A549 (cell line): ENCODE measurements around the gene TTC28.

Experiments
- CBX8 ChIP-seq: fragments of 200-600 bp; sonication (generic); IDR thresholded peaks from 2 replicates; pipeline ENCODE4 v1.6.1; 2016
- CEBPB ChIP-seq, 2 experiments: fragments of >200 bp in 1 of 2; sonication (Bioruptor Twin) in 1 of 2; formaldehyde crosslinking in 1 of 2; IDR thresholded peaks; 2 replicates each; pipeline ENCODE4 v1.6.1; 2012 to 2016
- CHD2 ChIP-seq: fragments of 150-350 bp; IDR thresholded peaks from 2 replicates; pipeline ENCODE4 v1.6.1; 2014; ENCODE audit warnings: low read length; ENCODE audit not compliant: partially characterized antibody
- EP300 ChIP-seq, 2 experiments: fragments of >200 bp; sonication (Bioruptor Twin); formaldehyde crosslinking; IDR thresholded peaks; 2 replicates in 1 of 2; 3 replicates in 1 of 2; pipeline ENCODE4 v1.6.1; 2016 to 2017
- JUN ChIP-seq, 2 experiments: fragments of >200 bp; sonication (Bioruptor Twin); formaldehyde crosslinking; IDR thresholded peaks; 2 replicates in 1 of 2; 3 replicates in 1 of 2; pipeline ENCODE4 v1.6.1; 2016 to 2017
- MAFK ChIP-seq: fragments of 450-650 bp; IDR thresholded peaks from 2 replicates; pipeline ENCODE4 v1.6.1; 2014; ENCODE audit not compliant: partially characterized antibody
- POLR2A ChIP-seq: IDR thresholded peaks from 2 replicates; pipeline ENCODE4 v1.6.1; 2012; ENCODE audit warnings: mild to moderate bottlenecking, low read length
- RAD21 ChIP-seq, 2 experiments: fragments of >200 bp in 1 of 2; sonication (Bioruptor Twin) in 1 of 2; formaldehyde crosslinking in 1 of 2; IDR thresholded peaks in 1 of 2; conservative IDR thresholded peaks in 1 of 2; 2 replicates in 1 of 2; 3 replicates in 1 of 2; pipeline ENCODE4 v1.6.1; 2012 to 2018; ENCODE audit warnings: inconsistent platforms in 1 of 2
- ZC3H11A ChIP-seq: fragments of 450-650 bp; IDR thresholded peaks from 2 replicates; pipeline ENCODE4 v1.6.1; 2014; ENCODE audit warnings: antibody characterized with exemption, mild to moderate bottlenecking
- ZSCAN20 ChIP-seq: fragments of 250-450 bp; sonication (Bioruptor Pico); IDR thresholded peaks from 2 replicates; pipeline ENCODE4 v1.8.0; 2022; ENCODE audit warnings: mild to moderate bottlenecking, moderate library complexity
- TF ChIP-seq, protein P1 (sequence below): fragments of 450-650 bp; IDR thresholded peaks from 2 replicates; pipeline ENCODE4 v1.6.1; 2014; ENCODE audit warnings: antibody characterized with exemption
- TF ChIP-seq, protein P2 (sequence below): fragments of >200 bp; sonication (Bioruptor Twin); formaldehyde crosslinking; IDR thresholded peaks from 3 replicates; pipeline ENCODE4 v1.5.1; 2016

DNA sequence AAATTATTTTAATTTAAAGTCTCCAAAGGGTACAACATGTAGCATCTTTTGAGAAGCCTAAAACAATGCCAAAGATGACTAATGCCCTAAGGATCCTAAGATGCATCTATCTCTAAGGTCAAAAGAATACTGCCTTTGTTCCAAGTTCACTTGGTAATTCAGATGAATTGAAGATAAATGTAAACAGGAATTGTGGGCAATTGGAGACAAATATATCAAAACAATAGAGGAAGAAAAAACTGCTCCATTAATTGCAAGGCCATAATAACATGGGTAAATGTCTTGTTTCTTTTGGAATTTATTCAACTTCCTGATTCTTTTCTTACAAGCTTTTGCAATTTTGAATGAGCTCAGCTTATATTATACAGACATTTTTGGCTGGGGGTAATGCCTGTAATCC lies 338.6 kb downstream of the TTC28 start:
- TF ChIP-seq CEBPB (IDR thresholded peaks at IDR 0.05) = no peak
- TF ChIP-seq POLR2A = no peak
- no peak for TF ChIP-seq MAFK
- no peak for TF ChIP-seq JUN (IDR thresholded peaks at IDR 0.05)
- TF ChIP-seq ZC3H11A = no peak
- no peak for TF ChIP-seq ZSCAN20 (CRISPR knock-in tag)
- TF ChIP-seq, protein P1, sequence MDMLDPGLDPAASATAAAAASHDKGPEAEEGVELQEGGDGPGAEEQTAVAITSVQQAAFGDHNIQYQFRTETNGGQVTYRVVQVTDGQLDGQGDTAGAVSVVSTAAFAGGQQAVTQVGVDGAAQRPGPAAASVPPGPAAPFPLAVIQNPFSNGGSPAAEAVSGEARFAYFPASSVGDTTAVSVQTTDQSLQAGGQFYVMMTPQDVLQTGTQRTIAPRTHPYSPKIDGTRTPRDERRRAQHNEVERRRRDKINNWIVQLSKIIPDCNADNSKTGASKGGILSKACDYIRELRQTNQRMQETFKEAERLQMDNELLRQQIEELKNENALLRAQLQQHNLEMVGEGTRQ = no peak
- TF ChIP-seq, protein P2, sequence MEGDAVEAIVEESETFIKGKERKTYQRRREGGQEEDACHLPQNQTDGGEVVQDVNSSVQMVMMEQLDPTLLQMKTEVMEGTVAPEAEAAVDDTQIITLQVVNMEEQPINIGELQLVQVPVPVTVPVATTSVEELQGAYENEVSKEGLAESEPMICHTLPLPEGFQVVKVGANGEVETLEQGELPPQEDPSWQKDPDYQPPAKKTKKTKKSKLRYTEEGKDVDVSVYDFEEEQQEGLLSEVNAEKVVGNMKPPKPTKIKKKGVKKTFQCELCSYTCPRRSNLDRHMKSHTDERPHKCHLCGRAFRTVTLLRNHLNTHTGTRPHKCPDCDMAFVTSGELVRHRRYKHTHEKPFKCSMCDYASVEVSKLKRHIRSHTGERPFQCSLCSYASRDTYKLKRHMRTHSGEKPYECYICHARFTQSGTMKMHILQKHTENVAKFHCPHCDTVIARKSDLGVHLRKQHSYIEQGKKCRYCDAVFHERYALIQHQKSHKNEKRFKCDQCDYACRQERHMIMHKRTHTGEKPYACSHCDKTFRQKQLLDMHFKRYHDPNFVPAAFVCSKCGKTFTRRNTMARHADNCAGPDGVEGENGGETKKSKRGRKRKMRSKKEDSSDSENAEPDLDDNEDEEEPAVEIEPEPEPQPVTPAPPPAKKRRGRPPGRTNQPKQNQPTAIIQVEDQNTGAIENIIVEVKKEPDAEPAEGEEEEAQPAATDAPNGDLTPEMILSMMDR = no peak
- TF ChIP-seq CBX8 = no peak
- no peak for TF ChIP-seq EP300 (IDR thresholded peaks at IDR 0.05)
- no peak for TF ChIP-seq RAD21 (conservative IDR thresholded peaks at IDR 0.05 in 1 of 2, IDR thresholded peaks at IDR 0.05 in 1 of 2)
- TF ChIP-seq CHD2 = no peak
